Mononuclear cell (primary cell): ENCODE results near the gene HSF2BP. TPM values are rescaled to one million over a fixed set of nuclear protein-coding genes. Genes with fewer than 3 reads are reported as not detected.
"Not testable (repeated sequence)": the region's sequence is repeated elsewhere in the genome, so short reads cannot be mapped to it uniquely, and the experiment has no call there.

ENCODE experiments used
- H3K27me3 ChIP-seq: 2 replicates; pipeline ENCODE4 v1.6.0; 2011; ENCODE audit warnings: low read length, control low read depth; ENCODE audit not compliant: insufficient read depth
- H3K4me1 ChIP-seq: 2 replicates; pipeline ENCODE4 v1.5.1; 2011; ENCODE audit warnings: mild to moderate bottlenecking, low read length, control low read depth; ENCODE audit not compliant: insufficient read depth
- H3K4me3 ChIP-seq: 2 replicates; pipeline ENCODE4 v1.5.1; 2011; ENCODE audit warnings: mild to moderate bottlenecking, low read length, moderate library complexity
- H3K9me3 ChIP-seq: 2 replicates; pipeline ENCODE4 v1.5.1; 2011; ENCODE audit warnings: low read depth, mild to moderate bottlenecking, control low read depth, low read length
- total RNA-seq: library from RNA; depleted of rRNA; stranded (reverse); fragments of >200 nt; gene quantifications from one replicate; pipeline ENCODE4 v1.2.3, GENCODE V29; 2012

The HSF2BP gene
- total RNA-seq, 1 donor: 0.42 TPM

DNA sequence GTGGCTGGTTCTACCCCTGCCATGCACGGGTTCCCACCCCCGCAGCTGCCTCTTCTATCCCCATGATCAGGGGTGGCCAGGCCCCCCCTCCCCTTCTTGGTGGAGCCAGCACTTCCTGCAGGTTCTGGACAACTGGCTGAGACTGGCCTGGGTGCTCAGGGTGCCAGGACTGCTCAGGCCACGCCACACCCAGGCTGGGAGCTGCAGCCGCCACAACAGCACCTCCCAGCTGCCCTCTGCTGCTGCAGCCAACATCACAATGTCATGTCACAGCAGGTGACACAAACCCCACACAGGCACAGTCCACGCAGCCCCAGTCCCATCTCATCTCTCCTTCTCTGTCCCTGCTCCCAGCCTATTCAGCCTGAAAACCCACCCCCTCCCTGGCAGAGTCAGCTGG lies 173.2 kb downstream of the HSF2BP start:
- not testable (repeated sequence) for H3K4me3 ChIP-seq, H3K27me3 ChIP-seq, H3K4me1 ChIP-seq, H3K9me3 ChIP-seq

DNA sequence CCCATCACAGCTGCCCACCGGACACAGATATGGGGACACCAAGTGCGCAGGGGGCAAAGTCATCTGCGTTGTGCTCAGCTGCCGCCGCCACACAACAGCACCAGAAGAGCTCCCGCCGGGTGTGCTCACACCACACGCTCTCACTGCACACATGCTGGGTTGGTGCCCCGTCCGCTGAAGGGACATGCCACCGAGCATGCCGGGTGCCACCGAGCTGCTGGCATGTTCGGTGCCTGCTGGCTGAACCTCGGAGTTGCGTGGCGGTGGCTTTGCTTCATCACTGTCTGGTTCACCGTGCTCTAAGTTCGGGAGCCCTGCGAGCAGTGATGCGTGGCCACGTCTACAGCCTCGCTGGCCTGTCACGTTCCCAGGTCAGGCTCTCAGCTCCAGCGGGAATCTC lies 174.3 kb downstream of the HSF2BP start:
- H3K4me1 ChIP-seq, H3K27me3 ChIP-seq, H3K4me3 ChIP-seq, H3K9me3 ChIP-seq: not testable (repeated sequence)

- H3K4me3 ChIP-seq, H3K27me3 ChIP-seq, H3K4me1 ChIP-seq, H3K9me3 ChIP-seq: not testable (repeated sequence)
These were observed 180.1 kb downstream of the HSF2BP start for GRCh38 chr21:43479197-43479596.

Other genes with a start within 250 kb of the HSF2BP start
- gene SIK1, start 232.4 kb downstream of the HSF2BP start, total RNA-seq: 50.2 TPM
- gene RRP1B, start 72 bp upstream of the HSF2BP start, total RNA-seq: 14.0 TPM
- 26.0 TPM for gene PDXK, start 59.6 kb upstream of the HSF2BP start, total RNA-seq
- 9.4 TPM for gene CSTB, start 116.8 kb upstream of the HSF2BP start, total RNA-seq
- gene RRP1, start 130.1 kb upstream of the HSF2BP start, total RNA-seq: 10.0 TPM
- 27.7 TPM for gene AGPAT3, start 205.7 kb upstream of the HSF2BP start, total RNA-seq